ENCODE measurements around the gene DKK2. TPM values are rescaled to one million over a fixed set of nuclear protein-coding genes. Genes with fewer than 3 reads are reported as not detected.

DKK2 gene
- total and polyA plus RNA-seq, 2 donors (not counting 3 experiments of a cell fraction or from before 2014, with no cell fraction given), result 0.14 to 0.24 TPM

GRCh38 chr4:106893903-106894302 lies 142.2 kb downstream of the DKK2 start:
- Histone ChIP-seq H3K27ac (ENCODE audit: insufficient read depth, low read depth, low read length) (no peak overlapping the region), H4K20me1 (replicated peaks; ENCODE audit: control insufficient read depth, extremely low read depth, insufficient read depth, low read length) (no peaks in the 10 kb centered on the region), H3K4me1 (ENCODE audit: control insufficient read depth, extremely low read depth, insufficient read depth, low read length) (no peaks in the 10 kb centered on the region), H3K9me1 (replicated peaks; ENCODE audit: control insufficient read depth, extremely low read depth, insufficient read depth, low read length) (no peaks in the 10 kb centered on the region), H3K36me3 (ENCODE audit: control insufficient read depth in 2 of 2, extremely low read depth in 1 of 2, insufficient read depth in 2 of 2, low read length in 2 of 2) (no peaks in the 10 kb centered on the region), H3K9ac (replicated peaks; ENCODE audit: extremely low read depth, insufficient read depth, low read length) (no peak overlapping the region), H3K9me3 (replicated peaks; ENCODE audit: control insufficient read depth, insufficient read depth, low read length) (no peaks in the 10 kb centered on the region), H3K4me2 (ENCODE audit: insufficient read depth, low read length) (no peak overlapping the region), H2AFZ (ENCODE audit: low read depth, low read length) (no peak overlapping the region), H3K4me3 (replicated peaks in 1 of 3; ENCODE audit: insufficient read depth in 1 of 3, low read depth in 1 of 3, low read length in 3 of 3) (no peak overlapping the region), H3K27me3 (ENCODE audit: control insufficient read depth in 2 of 2, insufficient read depth in 2 of 2, low read length in 2 of 2) (no peaks in the 10 kb centered on the region), H3K79me2 (ENCODE audit: control insufficient read depth, insufficient read depth, low read length) (no peaks in the 10 kb centered on the region)
- DNase-seq (ENCODE audit: low read depth, low spot score), result no peak
- ChIA-PET POLR2A (no interaction called here), CTCF (interaction anchor here (1.4 kb wide), 1 partner anchor 524 kb away, joined by 3 read pairs; no protein-coding TSS in a partner anchor)
- FAIRE-seq, result no peak
- dilution Hi-C loops (cut with MboI; ENCODE audit: extremely low pct_ligation_motif_present, low sequenced_read_pairs), result no loop called here
- TF ChIP-seq MYC (IDR thresholded peaks at IDR 0.05; ENCODE audit: low read depth, low read length) (no peak), MAX (IDR thresholded peaks at IDR 0.05; ENCODE audit: insufficient read depth, insufficient read length) (no peak), GATA2 (IDR thresholded peaks at IDR 0.05; ENCODE audit: insufficient read depth, insufficient read length, low read depth, low read length) (no peak), POLR2AphosphoS5 (IDR thresholded peaks at IDR 0.05; ENCODE audit: insufficient read depth, low read depth, low read length) (no peak), EZH2 (IDR thresholded peaks at IDR 0.05; ENCODE audit: borderline replicate concordance, low read depth, low read length, severe bottlenecking) (no peak), CTCF (IDR thresholded peaks at IDR 0.05; ENCODE audit: extremely low read depth in 1 of 2, insufficient read depth in 1 of 2, low read depth in 1 of 2, low read length in 2 of 2) (no peak), FOS (IDR thresholded peaks at IDR 0.05; ENCODE audit: borderline replicate concordance, insufficient read depth, low read length) (no peak), POLR2A (IDR thresholded peaks at IDR 0.05; ENCODE audit: low read depth, low read length) (no peak), JUN (IDR thresholded peaks at IDR 0.05; ENCODE audit: borderline replicate concordance, insufficient read depth, insufficient read length, low read depth) (no peak)
- BruUV-seq (replicated peaks), result no TSS peak
- intact Hi-C loops (cut with micrococcal nuclease), result loop anchor here (10.0 kb wide), 1 partner anchor 659 kb away; no protein-coding TSS in a partner anchor
